HG02588 (cell line): ENCODE results near the gene TNFAIP8.
A peak's percentile ranks its signal among the peaks of the same experiment; 100 is the strongest.
"Not testable (repeated sequence)": the region's sequence is repeated elsewhere in the genome, so short reads cannot be mapped to it uniquely, and the experiment has no call there.

Source experiments
- ATAC-seq: cut with Tn5 transposase; IDR thresholded peaks from one replicate; pipeline ENCODE4 v1.9.1; 2021; ENCODE audit warnings: mild to moderate bottlenecking, moderate library complexity; ENCODE audit not compliant: unreplicated experiment

Gene TNFAIP8

DNA sequence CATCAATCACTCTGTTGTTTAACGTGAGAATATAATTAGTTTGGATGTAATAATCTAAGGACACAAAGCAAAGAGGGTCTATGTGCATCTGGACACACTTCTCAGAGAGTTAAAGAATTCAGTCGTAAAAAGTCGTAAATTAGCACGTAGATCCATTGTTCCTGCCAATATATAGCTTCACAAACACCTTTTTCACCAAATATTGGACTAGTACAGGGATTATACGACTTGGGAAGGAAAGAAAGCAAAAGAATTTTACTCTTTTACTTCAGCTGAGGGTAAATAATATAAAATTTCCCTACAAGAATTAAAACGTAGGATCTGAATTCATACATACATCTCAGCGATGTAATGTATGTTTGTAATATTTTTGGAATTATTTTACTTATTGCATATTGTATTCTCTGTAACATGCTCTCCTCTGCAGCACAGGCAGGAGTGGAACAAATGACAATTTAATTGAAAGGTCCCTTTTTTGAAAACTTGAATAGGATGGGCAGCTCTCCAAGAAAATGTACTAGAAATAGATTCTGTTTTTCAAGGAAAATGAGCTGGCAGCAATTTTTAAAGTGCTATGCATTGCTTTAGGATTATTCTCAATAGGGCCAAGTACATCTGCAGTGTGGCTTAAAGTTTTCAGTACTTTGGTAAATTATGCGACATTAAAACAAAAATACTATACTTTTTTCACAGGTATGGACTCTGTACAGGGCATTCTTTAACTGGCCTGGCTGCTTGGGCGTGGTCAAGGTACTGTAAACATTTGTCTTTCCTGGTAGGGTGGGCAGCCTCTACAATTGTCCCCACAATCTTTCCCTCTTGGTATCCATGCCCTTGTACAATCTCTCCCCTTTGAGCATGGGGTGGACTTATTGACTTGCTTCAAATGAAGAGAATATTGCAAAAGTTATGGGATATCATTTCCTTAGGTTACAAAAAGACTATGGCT is 56.7 kb downstream of the TNFAIP8 start:
- no peak for ATAC-seq

DNA sequence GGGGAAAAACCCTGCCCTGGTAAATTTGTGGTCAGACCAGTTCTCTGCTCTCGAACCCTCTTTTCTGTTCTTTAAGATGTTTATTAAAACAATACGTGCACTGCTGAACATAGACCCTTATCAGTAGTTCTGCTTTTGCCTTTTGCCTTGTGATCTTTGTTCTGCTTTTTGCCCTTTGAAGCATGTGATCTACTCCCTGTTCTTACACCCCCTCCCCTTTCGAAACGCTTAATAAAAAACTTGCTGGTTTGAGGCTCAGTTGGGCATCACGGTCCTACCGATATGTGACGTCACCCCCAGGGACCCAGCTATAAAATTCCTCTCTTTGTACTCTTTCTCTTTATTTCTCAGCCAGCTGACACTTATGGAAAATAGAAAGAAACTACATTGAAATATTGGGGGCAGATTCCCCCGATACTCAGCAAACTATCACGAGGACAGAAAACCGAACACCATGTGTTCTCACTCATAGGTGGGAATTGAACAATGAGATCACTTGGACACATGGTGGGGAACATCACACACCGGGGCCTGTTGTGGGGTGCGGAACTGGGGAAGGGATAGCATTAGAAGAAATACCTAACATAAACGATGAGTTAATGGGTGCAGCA is 58.4 kb downstream of the TNFAIP8 start:
- ATAC-seq: not testable (repeated sequence)

DNA sequence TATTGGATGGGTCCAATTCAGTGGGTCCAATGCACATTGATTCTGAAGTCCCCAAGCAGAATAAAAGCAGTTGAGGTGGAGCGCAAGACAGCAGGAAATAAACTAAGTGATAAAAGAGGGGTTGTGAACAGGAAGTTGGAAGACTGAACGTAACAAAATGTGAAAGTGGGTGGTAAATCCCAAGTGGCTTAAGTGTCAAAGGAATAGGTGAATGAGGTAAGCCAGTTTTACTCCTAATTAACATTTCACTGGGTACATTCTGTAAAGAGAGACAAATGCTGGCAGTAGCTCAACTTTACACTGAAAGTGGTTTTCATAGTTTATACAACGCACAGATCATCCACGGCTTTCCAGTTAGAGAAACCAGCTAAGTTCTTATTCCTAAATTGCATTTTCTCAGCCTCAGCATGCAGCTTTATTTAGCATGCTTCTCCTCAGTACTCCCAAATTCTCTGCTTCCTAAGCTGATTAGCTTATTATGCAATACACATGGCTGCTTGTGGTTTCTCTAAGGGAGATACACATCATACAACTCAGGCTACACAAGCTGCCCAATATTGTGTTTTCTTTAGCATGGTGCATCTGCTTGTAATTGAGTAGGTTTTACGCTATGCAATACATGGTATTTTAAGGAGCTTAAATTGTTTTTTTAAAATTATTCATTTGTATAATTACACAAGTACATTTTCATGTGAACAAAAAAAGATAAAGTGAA is 62.2 kb downstream of the TNFAIP8 start:
- ATAC-seq: no peak

DNA sequence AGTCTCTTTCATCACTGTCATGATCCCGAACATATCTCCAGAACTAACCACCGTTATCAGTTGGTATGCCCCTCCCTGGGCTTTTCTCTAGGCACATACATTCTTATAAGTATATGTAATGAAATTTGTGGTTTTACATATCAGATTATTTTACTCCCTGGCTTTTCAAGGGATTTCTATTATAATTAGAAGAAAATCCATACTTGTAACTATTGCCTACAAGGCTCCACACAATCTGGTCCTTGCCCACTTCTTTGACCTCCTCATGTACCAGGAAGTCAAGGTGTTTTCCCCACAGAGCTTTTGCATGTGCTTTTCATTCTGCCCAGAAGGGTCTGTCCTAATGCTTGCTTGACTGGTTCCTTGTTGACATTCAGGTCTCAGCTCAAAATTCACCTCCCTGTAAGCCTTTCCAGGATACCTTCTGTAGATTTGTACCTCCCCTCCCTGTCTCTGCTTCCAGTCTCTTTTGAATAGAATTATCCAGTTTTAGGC is 62.8 kb downstream of the TNFAIP8 start:
- peak; percentile 85 for ATAC-seq

- no peak for ATAC-seq
Measured at GRCh38 chr5:119420169-119420568, 64.3 kb downstream of the TNFAIP8 start.

DNA sequence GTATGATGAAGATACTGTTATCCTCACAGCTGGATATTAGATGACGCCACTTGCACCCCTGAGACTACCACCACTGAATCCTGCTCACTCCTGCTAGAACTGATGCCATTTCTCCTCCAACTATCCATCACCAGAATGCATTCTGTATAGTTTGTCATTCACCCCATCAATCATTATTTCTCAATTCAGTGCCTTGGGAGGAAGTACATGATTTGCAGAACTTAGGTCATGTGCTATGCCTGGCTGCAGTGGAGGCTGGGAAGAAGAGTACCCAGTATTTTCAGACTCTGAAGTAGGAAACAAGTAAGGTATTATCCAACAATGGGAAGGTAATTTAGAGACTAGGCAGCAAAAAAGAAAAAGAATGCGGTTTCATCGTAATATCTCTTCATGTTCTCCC is 70.2 kb downstream of the TNFAIP8 start:
- ATAC-seq: no peak

- no peak for ATAC-seq
Measured at GRCh38 chr5:119427060-119427459, 71.2 kb downstream of the TNFAIP8 start.

- ATAC-seq: not testable (repeated sequence)
Measured at GRCh38 chr5:119427596-119427995, 71.8 kb downstream of the TNFAIP8 start.

- ATAC-seq: not testable (repeated sequence)
Measured at GRCh38 chr5:119428166-119428565, 72.3 kb downstream of the TNFAIP8 start.

- not testable (repeated sequence) for ATAC-seq
Measured at GRCh38 chr5:119428574-119428973, 72.8 kb downstream of the TNFAIP8 start.

DNA sequence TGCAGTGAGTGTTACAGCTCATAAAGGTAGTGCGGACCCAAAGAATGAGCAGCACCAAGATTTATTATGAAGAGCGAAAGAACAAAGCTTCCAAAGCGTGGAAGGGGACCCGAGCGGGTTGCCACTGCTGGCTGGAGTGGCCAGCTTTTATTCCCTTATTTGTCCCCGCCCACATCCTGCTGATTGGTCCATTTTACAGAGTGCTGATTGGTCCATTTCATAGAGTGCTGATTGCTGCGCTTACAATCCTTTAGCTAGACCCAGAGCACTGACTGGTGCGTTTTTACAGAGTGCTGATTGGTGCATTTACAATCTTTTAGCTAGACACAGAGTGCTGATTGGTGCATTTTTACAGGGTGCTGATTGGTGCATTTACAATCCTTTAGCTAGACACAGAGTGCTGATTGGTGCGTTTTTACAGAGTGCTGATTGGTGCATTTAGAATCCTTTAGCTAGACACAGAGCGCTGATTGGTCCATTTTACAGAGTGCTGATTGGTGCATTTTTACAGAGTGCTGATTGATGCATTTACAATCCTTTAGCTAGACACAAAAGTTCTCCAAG is 76.9 kb downstream of the TNFAIP8 start:
- not testable (repeated sequence) for ATAC-seq

- ATAC-seq: peak; percentile 97
Measured at GRCh38 chr5:119435436-119436132, 79.8 kb downstream of the TNFAIP8 start.

GRCh38 chr5:119437785-119438586 is 82.2 kb downstream of the TNFAIP8 start:
- ATAC-seq: not testable (repeated sequence)

DNA sequence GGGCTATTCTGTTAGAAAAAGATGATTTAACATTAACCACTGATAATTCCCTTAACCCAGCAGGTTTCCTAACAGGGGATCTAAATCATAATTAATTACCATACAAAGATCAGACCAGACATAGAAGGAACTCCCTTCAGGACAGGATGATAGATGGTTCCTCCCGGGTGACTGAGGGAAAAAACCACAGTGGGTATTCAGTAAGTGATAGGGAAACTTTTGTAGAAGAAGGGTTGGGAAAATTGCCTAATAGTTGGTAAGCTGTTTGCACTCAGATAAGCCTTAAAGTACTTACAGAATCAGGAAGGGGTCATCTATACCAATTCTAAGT is 82.7 kb downstream of the TNFAIP8 start:
- not testable (repeated sequence) for ATAC-seq

DNA sequence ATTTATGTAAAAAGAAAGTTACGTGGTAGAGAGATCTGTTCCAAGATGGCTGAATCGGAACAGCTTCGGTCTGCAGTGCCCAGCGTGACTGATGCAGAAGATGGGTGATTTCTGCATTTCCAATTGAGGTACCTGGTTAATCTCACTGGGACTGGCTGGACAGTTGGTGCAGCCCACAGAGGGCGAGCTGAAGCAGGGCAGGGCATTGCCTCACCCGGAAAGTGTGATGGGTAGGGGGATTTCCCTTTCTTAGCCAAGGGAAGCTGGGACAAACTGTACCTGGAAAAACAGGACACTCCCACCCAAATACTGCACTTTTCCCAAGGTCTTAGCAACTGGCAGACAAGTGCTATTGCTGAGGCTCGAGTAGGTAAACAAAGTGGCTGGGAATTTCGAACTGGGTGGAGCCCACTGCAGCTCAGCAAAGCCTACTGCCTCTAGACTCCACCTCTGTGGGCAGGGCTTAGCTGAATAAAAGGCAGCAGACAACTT is 83.4 kb downstream of the TNFAIP8 start:
- no peak for ATAC-seq

GRCh38 chr5:119439632-119440031 is 83.8 kb downstream of the TNFAIP8 start:
- not testable (repeated sequence) for ATAC-seq

DNA sequence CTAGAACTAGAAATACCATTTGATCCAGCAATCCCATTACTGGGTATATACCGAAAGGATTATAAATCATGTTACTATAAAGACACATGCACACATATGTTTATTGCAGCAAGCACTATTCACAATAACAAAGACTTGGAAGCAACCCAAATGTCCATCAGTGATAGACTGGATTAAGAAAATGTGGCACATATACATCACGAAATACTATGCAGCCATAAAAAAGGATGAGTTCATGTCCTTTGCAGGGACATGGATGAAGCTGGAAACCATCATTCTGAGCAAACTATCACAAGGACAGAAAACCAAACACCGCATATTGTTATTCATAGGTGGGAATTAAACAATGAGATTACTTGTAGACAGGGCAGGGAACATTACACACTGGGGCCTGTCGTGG is 88.8 kb downstream of the TNFAIP8 start:
- ATAC-seq: not testable (repeated sequence)

- no peak for ATAC-seq
Measured at GRCh38 chr5:119445544-119445943, 89.7 kb downstream of the TNFAIP8 start.
